ENCODE measurements around the gene MARK4.
"Not testable (repeated sequence)": the region's sequence is repeated elsewhere in the genome, so short reads cannot be mapped to it uniquely, and the experiment has no call there.

Gene MARK4

DNA sequence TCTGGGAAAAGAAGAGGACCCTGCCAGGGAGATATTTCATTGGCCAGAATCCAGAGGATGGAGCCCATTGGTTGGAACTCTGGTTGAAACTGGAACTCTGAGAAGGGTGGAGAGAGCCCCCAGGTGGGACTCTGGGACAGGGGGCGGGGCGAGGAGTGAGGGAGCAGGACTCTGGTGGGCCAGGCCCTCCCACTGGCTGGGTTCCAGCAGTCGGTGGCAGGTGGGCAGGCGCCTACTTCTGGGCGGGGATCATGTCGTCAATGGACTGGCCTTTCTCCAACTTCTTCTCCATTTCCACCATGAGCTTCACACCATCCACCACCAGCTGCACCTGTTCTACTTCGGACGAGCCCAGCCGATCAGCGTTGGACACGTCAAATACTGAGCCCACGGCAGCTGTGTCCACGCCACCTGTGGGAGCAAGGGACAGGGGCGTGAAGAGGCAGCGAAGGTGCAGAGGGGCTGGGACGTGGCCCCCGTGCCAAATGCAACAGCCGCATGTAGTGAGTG lies 55.5 kb downstream of the MARK4 start:
- TF ChIP-seq, protein P1, sequence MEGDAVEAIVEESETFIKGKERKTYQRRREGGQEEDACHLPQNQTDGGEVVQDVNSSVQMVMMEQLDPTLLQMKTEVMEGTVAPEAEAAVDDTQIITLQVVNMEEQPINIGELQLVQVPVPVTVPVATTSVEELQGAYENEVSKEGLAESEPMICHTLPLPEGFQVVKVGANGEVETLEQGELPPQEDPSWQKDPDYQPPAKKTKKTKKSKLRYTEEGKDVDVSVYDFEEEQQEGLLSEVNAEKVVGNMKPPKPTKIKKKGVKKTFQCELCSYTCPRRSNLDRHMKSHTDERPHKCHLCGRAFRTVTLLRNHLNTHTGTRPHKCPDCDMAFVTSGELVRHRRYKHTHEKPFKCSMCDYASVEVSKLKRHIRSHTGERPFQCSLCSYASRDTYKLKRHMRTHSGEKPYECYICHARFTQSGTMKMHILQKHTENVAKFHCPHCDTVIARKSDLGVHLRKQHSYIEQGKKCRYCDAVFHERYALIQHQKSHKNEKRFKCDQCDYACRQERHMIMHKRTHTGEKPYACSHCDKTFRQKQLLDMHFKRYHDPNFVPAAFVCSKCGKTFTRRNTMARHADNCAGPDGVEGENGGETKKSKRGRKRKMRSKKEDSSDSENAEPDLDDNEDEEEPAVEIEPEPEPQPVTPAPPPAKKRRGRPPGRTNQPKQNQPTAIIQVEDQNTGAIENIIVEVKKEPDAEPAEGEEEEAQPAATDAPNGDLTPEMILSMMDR (IDR thresholded peaks at IDR 0.05; ENCODE audit: extremely low read depth, missing control alignments): no peak
- DNase-seq (ENCODE audit: low spot score): no peak

DNA sequence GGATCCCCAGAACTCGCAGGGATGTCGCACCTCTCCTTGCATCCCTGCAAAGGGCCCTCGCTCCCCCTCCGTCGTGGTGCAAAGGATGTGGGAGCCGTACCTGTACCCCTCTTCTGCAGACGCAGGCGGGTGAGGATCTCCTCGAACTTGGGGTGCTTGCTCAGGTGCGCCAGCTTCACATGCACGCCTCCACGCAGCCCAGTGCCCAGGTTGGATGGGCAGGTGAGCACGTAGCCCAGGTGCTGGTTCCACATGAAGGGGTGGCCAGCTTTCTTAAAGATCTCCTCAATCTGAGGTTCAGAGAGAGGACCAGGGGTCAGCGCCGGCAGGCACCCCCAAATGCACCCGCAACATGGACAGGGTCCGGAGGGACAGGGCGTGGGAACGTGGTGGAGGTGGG lies 56.3 kb downstream of the MARK4 start:
- no peak for DNase-seq (ENCODE audit: low spot score)
- TF ChIP-seq, protein P1 (IDR thresholded peaks at IDR 0.05; ENCODE audit: extremely low read depth, missing control alignments): no peak

DNA sequence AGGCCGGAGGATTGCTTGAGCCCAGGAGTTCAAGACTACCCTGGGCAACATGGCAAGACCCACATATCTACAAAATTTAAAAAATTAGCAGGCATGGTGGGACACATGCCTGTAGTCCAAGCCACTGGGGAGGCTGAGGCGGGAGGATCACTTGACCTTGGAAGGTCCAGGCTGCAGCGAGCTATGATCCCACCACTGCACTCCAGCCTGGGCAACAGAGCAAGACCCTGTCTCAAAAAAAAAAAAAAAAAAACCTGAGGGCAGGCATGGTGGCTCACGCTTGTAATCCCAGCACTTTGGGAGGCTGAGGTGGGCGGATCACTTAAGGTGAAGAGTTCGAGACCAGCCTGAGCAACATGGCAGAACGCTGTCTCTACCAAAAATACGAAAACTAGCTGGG lies 58.3 kb downstream of the MARK4 start:
- DNase-seq (ENCODE audit: low spot score): not testable (repeated sequence)

DNA sequence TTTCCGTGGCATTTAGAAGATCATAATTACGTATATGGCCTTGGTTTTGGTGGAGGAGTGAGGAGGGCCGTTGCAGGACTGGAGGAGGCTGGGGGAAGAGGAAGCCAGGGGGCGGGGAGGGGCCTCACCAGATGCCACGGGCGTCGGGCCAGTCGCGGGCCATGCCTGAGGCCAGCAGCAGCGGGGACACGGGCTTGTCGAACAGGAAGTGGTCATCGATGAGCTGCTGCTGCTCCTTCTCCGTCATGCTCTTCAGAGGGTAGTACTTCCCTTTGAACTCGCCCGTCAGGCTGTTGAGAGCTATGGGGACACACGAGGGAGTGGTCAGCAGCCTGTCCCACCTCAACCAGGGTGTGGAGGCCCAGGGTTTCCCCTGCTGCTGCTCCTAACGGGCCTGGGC lies 60.5 kb downstream of the MARK4 start:
- TF ChIP-seq, protein P1 (IDR thresholded peaks at IDR 0.05; ENCODE audit: extremely low read depth, missing control alignments): no peak
- no peak for DNase-seq (ENCODE audit: low spot score)

DNA sequence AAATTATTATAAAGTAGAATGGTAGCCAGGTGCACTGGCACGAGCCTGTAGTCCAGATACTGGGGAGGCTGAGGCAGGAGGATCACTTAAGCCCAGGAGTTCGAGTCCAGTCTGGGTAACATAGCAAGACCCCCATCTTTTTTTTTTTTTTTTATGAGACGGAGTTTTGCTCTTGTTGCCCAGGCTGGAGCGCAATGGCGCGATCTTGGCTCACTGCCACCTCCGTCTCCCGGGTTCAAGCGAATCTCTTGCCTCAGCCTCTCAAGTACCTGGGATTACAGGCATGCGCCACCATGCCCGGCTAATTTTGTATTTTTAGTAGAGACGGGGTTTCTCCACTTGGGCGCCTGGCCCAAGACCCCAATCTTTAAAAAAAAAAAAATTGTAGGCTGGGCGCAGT lies 61.2 kb downstream of the MARK4 start:
- DNase-seq (ENCODE audit: low spot score): not testable (repeated sequence)

DNA sequence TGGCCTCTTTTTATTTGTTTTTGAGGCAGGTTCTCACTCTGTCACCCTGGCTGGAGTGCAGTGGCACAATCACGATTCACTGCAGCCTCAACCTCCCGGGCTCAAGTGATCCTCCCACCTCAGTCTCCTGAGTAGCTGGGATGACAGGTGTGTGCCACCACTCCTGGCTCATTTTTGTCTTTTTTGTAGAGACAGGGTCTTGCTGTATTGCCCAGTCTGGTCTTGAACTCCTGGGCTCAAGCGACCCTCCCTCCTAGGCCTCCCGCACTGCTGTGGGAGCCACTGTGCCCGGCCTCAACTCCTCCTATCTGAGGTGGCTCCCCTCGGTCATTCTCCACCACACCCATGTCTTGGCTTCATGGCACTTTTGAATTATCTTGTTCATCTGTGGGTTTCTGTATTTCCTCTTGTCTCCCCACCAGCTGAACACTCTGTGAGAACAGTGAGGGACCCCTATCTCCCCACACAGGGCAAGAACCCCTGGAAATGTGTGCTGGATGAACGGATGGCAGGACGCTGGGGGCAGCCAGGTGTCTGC lies 63.7 kb downstream of the MARK4 start:
- TF ChIP-seq, protein P1 (IDR thresholded peaks at IDR 0.05; ENCODE audit: extremely low read depth, missing control alignments): no peak
- DNase-seq (ENCODE audit: low spot score): no peak

DNA sequence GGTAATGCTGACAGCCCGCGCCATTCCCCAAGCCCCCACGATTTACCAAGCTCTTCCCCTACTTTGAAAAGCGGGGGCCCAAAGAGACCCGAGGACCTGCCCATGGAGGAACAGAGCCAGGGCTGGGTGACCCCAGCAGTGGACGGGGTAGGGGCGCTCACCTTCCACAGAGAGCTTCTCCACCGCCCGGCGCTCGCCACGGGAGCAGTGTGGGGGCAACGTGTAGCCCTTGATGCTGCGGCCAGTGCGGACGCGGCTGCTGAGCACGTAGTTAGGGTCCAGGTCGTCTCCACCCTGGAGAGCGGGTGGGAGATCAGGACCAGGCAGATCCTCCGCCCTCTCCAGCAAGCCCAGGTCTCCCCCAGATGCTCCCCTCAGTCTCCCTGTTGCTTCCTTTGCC lies 64.2 kb downstream of the MARK4 start:
- DNase-seq (ENCODE audit: low spot score): no peak
- TF ChIP-seq, protein P1 (IDR thresholded peaks at IDR 0.05; ENCODE audit: extremely low read depth, missing control alignments): no peak

DNA sequence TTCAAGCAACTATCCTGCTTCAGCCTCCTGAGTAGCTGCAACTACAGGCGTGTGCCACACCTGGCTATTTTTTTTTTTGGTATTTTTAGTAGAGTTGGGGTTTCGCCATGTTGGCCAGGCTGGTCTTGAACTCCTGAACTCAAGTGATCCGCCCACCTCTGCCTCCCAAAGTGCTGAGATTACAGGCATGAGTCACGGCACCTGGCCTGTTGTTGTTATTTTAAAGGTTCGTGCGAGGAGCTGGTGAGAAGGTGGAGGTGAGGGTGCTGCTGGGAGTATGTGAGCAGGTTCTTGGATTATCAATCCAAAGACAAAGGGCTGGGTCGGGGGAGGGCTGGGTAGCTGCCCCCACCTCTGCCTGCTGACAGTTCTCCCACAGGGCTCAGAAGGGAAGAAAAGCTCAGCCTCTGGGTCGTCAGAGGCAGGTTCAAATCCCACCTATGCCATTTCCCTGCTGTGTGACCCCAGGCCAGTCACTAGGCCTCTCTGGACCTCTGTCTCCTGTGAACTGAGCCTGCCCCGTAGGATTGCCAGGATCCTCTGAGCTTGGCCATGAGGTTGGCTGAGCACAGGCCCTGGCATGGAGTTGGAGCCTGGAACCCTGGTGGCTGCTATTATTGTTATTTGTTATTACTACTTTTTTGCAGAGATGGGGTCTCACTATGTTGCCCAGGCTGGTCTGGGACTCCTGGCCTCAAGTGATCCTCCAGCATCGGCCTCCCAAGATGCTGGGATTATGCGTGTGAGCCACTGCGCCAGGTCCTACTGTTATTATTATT lies 70.1 kb downstream of the MARK4 start:
- TF ChIP-seq, protein P1 (IDR thresholded peaks at IDR 0.05; ENCODE audit: extremely low read depth, missing control alignments): no peak
- no peak for DNase-seq (ENCODE audit: low spot score)

Measured in GM20000 (cell line).